Measurements from ENCODE around the gene MCEMP1.

Gene MCEMP1

GRCh38 chr19:7722231-7722651, 45.4 kb downstream of the MCEMP1 start:
- DNase-seq (ENCODE audit: low spot score in 2 of 2): no peak
- in situ Hi-C loops (cut with MboI; ENCODE audit: low sequenced_read_pairs): no loop called here

GRCh38 chr19:7725791-7726190, 48.9 kb downstream of the MCEMP1 start:
- H3K4me3 ChIP-seq: no peak overlapping the region
- DNase-seq (ENCODE audit: low spot score in 2 of 2): no peak
- in situ Hi-C loops (cut with MboI; ENCODE audit: low sequenced_read_pairs): no loop called here
- H3K4me1 ChIP-seq: no peaks in the 10 kb centered on the region
- H3K27me3 ChIP-seq (ENCODE audit: low read depth): peaks cover 23% of the 10 kb centered on the region
- no peaks in the 10 kb centered on the region for H3K36me3 ChIP-seq (replicated peaks)
- no peaks in the 10 kb centered on the region for H3K9me3 ChIP-seq

More at GRCh38 chr19:7722231-7722651, 45.4 kb downstream of the MCEMP1 start:
- H3K4me3 ChIP-seq: no peak overlapping the region
- no peaks in the 10 kb centered on the region for H3K27me3 ChIP-seq (ENCODE audit: low read depth)
- H3K9me3 ChIP-seq: no peaks in the 10 kb centered on the region
- no peaks in the 10 kb centered on the region for H3K36me3 ChIP-seq (replicated peaks)
- H3K4me1 ChIP-seq: no peaks in the 10 kb centered on the region

GRCh38 chr19:7729211-7729610, 52.3 kb downstream of the MCEMP1 start:
- in situ Hi-C loops (cut with MboI; ENCODE audit: low sequenced_read_pairs): no loop called here
- Histone ChIP-seq H3K36me3 (replicated peaks) (no peaks in the 10 kb centered on the region), H3K4me3 (no peak overlapping the region), H3K4me1 (no peaks in the 10 kb centered on the region), H3K27me3 (ENCODE audit: low read depth) (peaks cover 30% of the 10 kb centered on the region), H3K9me3 (no peaks in the 10 kb centered on the region)
- DNase-seq (ENCODE audit: low spot score in 2 of 2): peak in 1 of 2 experiments; percentile 19

Data from HAP-1 (cell line).